Measurements from ENCODE around the gene IGF1. TPM values are rescaled to one million over a fixed set of nuclear protein-coding genes. Genes with fewer than 3 reads are reported as not detected.

The IGF1 gene
- total RNA-seq, result 10 to 100 TPM; 17.3 to 58.7 (median 43.1) TPM

DNA sequence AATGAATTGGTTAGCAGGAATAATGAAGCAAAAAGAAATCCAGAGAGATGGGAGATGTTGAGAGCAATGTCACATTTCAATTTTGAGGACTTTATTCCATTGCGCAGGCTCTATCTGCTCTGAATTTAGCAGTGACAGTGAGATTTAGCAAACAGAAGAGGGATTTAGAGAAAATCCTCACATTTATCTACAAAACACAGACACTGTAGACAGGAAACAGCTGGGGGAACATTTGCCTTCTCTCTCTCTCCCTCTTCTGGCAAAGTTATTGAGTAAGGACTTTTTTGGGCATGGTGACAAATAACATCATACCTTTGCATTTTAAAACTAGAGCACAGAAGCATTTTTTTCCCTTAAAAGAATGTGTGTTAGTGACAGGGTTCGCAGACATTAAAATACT, at the start of gene IGF1:
TSS of gene IGF1 (minus strand) at position 158 of the 400 bp plus-strand sequence. CDS start 182 bp downstream, outside the sequence.
- Histone ChIP-seq H3K36me3 (no peaks in the 10 kb centered on the region), H3K27ac (peak within 1 kb of the TSS; percentile 23 to 52 (median 44)), H3K4me1 (peaks cover 0 to 42% (median 13%) of the 10 kb centered on the region in 3 donors), H3K9me3 (no peaks in the 10 kb centered on the region), H3K27me3 (no peaks in the 10 kb centered on the region), H3K4me3 (peak within 1 kb of the TSS; percentile 43 to 44)
- ATAC-seq, result peak; percentile 66
- TF ChIP-seq, protein P1, sequence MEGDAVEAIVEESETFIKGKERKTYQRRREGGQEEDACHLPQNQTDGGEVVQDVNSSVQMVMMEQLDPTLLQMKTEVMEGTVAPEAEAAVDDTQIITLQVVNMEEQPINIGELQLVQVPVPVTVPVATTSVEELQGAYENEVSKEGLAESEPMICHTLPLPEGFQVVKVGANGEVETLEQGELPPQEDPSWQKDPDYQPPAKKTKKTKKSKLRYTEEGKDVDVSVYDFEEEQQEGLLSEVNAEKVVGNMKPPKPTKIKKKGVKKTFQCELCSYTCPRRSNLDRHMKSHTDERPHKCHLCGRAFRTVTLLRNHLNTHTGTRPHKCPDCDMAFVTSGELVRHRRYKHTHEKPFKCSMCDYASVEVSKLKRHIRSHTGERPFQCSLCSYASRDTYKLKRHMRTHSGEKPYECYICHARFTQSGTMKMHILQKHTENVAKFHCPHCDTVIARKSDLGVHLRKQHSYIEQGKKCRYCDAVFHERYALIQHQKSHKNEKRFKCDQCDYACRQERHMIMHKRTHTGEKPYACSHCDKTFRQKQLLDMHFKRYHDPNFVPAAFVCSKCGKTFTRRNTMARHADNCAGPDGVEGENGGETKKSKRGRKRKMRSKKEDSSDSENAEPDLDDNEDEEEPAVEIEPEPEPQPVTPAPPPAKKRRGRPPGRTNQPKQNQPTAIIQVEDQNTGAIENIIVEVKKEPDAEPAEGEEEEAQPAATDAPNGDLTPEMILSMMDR (IDR thresholded peaks at IDR 0.05), result peak in 1 of 4 experiments; percentile 12
- no peak for TF ChIP-seq POLR2A (IDR thresholded peaks at IDR 0.05)
- peak; percentile 48 for TF ChIP-seq POLR2AphosphoS5 (IDR thresholded peaks at IDR 0.05)
- no peak for TF ChIP-seq EP300 (IDR thresholded peaks at IDR 0.05)
- WGBS, 2 donors (ENCODE audit: low coverage in 1 of 2), result 4 to 12% methylated on average over 2 of the region's 2 CpGs

DNA sequence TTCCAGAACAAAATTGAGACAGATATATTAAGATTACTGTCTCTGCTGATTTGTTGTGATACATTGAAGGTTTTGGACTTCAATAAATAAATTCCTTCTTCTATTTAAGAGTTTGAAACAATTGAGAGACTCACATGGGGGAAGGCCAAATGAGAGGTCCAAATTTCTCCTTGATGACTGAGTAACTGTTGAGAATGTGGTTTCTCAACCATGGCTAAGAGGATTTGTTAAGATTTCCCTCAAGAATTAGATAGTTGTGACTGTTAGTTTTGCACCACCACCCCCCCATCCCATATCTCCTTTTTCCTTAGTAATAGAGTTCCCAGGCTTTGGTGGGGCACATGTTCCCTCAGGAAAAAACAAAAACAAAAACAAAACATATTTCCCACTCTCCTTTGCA, 47.7 kb upstream of the IGF1 start:
- Histone ChIP-seq H3K27ac (no peak overlapping the region), H3K4me3 (no peak overlapping the region), H3K9me3 (no peaks in the 10 kb centered on the region), H3K4me1 (no peaks in the 10 kb centered on the region), H3K36me3 (no peaks in the 10 kb centered on the region), H3K27me3 (no peaks in the 10 kb centered on the region)
- no peak for ATAC-seq
- TF ChIP-seq, protein P1 (IDR thresholded peaks at IDR 0.05), result no peak
- TF ChIP-seq EP300 (IDR thresholded peaks at IDR 0.05) (no peak), POLR2A (IDR thresholded peaks at IDR 0.05) (no peak), POLR2AphosphoS5 (IDR thresholded peaks at IDR 0.05) (no peak)

DNA sequence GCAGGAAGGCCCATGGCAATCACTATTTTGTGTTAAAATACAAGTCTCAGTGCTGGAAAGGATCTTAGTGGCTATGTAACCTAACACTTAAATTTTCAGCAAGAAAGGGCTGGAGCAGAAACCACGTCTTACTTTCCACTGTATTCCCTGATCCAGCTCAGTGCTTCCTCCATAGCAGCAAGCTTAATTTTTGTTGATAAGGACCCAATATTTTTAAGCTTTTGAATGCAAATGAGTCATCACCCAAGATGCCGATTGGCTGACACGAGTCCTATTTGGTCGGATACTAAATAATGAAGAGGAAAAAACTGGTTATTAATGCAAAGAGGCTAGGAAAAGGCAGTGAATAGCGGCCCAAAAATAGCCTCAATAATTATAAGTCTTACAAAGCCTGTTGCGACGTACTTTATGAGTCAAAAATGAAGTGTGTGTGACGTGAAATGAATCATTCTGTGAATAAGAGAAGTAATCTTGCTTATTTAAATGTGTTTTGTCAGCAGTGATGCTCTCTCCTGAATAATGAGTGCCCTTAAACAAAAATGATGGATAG, 46.9 kb upstream of the IGF1 start:
- H3K4me3 ChIP-seq, result no peak overlapping the region
- no peaks in the 10 kb centered on the region for H3K4me1 ChIP-seq
- no peaks in the 10 kb centered on the region for H3K36me3 ChIP-seq
- WGBS, 2 donors (ENCODE audit: low coverage in 1 of 2), result 56 to 65% methylated on average over 5 to 8 of the region's 8 CpGs
- H3K27me3 ChIP-seq, result no peaks in the 10 kb centered on the region
- TF ChIP-seq, protein P1 (IDR thresholded peaks at IDR 0.05), result no peak
- TF ChIP-seq POLR2AphosphoS5 (IDR thresholded peaks at IDR 0.05) (no peak), EP300 (IDR thresholded peaks at IDR 0.05) (no peak), POLR2A (IDR thresholded peaks at IDR 0.05) (no peak)
- no peaks in the 10 kb centered on the region for H3K9me3 ChIP-seq
- H3K27ac ChIP-seq, result no peak overlapping the region
- ATAC-seq, result no peak

DNA sequence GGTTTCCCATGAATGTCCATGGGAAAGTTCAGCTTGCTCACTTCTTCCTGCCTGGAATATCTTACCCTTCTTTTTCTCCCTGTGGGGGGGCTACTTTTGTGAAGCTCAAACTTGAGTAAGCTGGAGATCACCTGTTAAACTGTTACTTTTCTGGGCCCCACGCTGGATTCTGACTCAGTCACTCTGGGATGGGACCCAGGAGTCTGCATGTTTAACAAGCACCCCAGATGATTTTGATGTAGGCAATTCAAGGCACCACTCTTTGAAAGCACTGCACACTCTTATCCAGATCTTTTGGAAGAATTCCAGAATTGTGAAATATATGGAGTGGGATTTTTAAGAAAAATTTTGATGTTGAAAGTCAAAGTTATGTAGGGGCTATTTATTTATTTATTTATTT, 46.3 kb upstream of the IGF1 start:
- no peak for ATAC-seq
- H3K27me3 ChIP-seq, result no peaks in the 10 kb centered on the region
- TF ChIP-seq, protein P1 (IDR thresholded peaks at IDR 0.05), result no peak
- TF ChIP-seq POLR2A (IDR thresholded peaks at IDR 0.05) (no peak), POLR2AphosphoS5 (IDR thresholded peaks at IDR 0.05) (no peak), EP300 (IDR thresholded peaks at IDR 0.05) (no peak)
- H3K4me3 ChIP-seq, result no peak overlapping the region
- no peaks in the 10 kb centered on the region for H3K9me3 ChIP-seq
- 50% methylated on average over 1 of the region's 1 CpG; no CpG with 5 or more reads in 1 of the 2 donors for WGBS, 2 donors (ENCODE audit: low coverage in 1 of 2)
- no peaks in the 10 kb centered on the region for H3K4me1 ChIP-seq
- no peak overlapping the region for H3K27ac ChIP-seq
- H3K36me3 ChIP-seq, result no peaks in the 10 kb centered on the region

DNA sequence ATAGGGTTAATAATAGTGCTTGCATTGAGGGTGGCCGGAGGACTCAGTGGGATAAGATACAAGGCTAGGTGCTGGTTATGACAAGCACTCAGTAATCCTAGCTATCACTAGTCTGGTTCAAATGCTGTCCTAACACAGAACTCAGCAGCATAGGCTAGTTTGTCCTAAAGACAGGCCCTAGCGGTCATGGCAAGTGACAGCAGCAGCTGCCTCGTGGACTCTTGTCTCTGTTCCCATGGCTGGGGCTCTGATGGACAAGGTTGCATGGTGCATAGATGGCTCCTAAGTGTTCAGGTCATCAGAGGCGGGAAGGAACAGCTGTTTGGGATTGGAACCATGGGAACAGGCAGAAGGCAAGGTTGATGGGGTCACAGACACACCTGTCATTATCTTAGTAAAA, 42.4 kb upstream of the IGF1 start:
- H3K36me3 ChIP-seq, result no peaks in the 10 kb centered on the region
- H3K4me3 ChIP-seq, result no peak overlapping the region
- TF ChIP-seq EP300 (IDR thresholded peaks at IDR 0.05) (no peak), POLR2A (IDR thresholded peaks at IDR 0.05) (no peak), POLR2AphosphoS5 (IDR thresholded peaks at IDR 0.05) (no peak)
- TF ChIP-seq, protein P1 (IDR thresholded peaks at IDR 0.05), result no peak
- no peak for ATAC-seq
- H3K27ac ChIP-seq, result no peak overlapping the region
- no peaks in the 10 kb centered on the region for H3K27me3 ChIP-seq
- H3K4me1 ChIP-seq, result no peaks in the 10 kb centered on the region
- no peaks in the 10 kb centered on the region for H3K9me3 ChIP-seq
- 71% methylated on average over 3 of the region's 4 CpGs; no CpG with 5 or more reads in 1 of the 2 donors for WGBS, 2 donors (ENCODE audit: low coverage in 1 of 2)
